Activated gamma-delta T cell (primary cell): ENCODE results near the gene TFEB.
A peak's percentile ranks its signal among the peaks of the same experiment; 100 is the strongest.

Experiments used
- DNase-seq: peaks from one replicate; lab custom pipeline; 2025; lab: John Stamatoyannopoulos, UW
- total RNA-seq, 2 donors: gene quantifications; one replicate each; lab custom pipeline; 2026; lab: John Stamatoyannopoulos, UW

The TFEB gene
- total RNA-seq, result 9.9 to 22.3 reads per million in 2 donors

- DNase-seq, result peak; percentile 82
Observed at GRCh38 chr6:41735427-41736185, at the start of gene TFEB. Gene TFEB, minus strand, starts transcription at chr6:41735608. Its CDS starts 44,395 bp downstream, at chr6:41691213.

- no peak for DNase-seq
Observed at GRCh38 chr6:41784581-41785171, 49.3 kb upstream of the TFEB start.

- DNase-seq, result no peak
Observed at GRCh38 chr6:41783106-41783780, 47.8 kb upstream of the TFEB start.

GRCh38 chr6:41781366-41781730 is 45.9 kb upstream of the TFEB start:
- DNase-seq, result no peak

- no peak for DNase-seq
Observed at GRCh38 chr6:41780551-41781365, 45.4 kb upstream of the TFEB start, which contains the start of gene PRICKLE4. Gene PRICKLE4, plus strand, starts transcription at chr6:41780782. Its CDS starts 2,692 bp downstream, at chr6:41783474.

- peak; percentile 97 for DNase-seq
Observed at GRCh38 chr6:41779788-41780550, 44.6 kb upstream of the TFEB start, which contains the start of gene FRS3. Gene FRS3, minus strand, starts transcription at chr6:41779900. Its CDS starts 2,913 bp downstream, at chr6:41776987.

GRCh38 chr6:41779336-41779735 is 43.9 kb upstream of the TFEB start:
- DNase-seq, result no peak

GRCh38 chr6:41778895-41779294 is 43.5 kb upstream of the TFEB start:
- DNase-seq, result no peak

GRCh38 chr6:41777551-41778285 is 42.3 kb upstream of the TFEB start:
- no peak for DNase-seq

GRCh38 chr6:41775293-41775882 is 40.0 kb upstream of the TFEB start:
- no peak for DNase-seq

GRCh38 chr6:41774841-41775240 is 39.4 kb upstream of the TFEB start:
- DNase-seq, result no peak

GRCh38 chr6:41771058-41771983 is 35.9 kb upstream of the TFEB start:
- no peak for DNase-seq

GRCh38 chr6:41770381-41771057 is 35.1 kb upstream of the TFEB start:
- no peak for DNase-seq

GRCh38 chr6:41769376-41769775 is 34.0 kb upstream of the TFEB start:
- DNase-seq, result no peak

- DNase-seq, result no peak
Observed at GRCh38 chr6:41768545-41769308, 33.3 kb upstream of the TFEB start.

- DNase-seq, result no peak
Observed at GRCh38 chr6:41767112-41767833, 31.9 kb upstream of the TFEB start.
